GM21390 (cell line): Measurements from ENCODE around the gene KRTAP10-4.
"Not testable (repeated sequence)": the region's sequence is repeated elsewhere in the genome, so short reads cannot be mapped to it uniquely, and the experiment has no call there.

ENCODE experiments used
- ATAC-seq: cut with Tn5 transposase; IDR thresholded peaks from one replicate; pipeline ENCODE4 v1.9.1; 2021; ENCODE audit not compliant: unreplicated experiment

The KRTAP10-4 gene

DNA sequence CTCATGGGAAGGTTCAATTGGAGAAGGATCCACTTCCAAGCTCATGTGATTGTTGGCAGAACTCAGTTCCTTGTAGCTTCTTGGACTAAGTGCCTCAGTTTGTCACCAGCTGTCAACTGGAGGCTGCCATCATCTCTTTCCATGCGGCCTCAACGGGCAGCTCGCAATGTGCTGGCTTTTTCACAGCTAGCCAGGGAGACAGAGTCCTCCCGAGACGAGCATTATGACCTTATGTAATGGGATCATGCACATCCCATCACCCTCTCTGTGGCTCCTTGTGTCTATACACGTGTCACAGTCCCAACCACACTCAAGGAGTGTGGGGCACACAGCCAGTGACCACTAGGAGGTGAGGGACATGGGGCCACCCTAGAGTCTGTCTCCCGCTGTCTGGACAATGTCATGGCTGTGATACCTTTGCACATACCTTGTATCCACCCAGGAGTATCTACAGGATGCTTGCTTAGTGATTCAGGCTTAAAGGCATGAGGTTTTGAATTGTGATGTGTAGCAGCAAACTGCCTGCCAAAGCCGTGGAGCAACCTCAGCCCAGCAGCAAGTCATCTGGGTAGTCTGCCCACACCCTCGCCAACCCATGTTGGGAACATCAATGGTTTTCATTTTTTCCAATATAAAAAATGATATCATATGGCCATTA is 22.7 kb downstream of the KRTAP10-4 start:
- ATAC-seq = no peak

DNA sequence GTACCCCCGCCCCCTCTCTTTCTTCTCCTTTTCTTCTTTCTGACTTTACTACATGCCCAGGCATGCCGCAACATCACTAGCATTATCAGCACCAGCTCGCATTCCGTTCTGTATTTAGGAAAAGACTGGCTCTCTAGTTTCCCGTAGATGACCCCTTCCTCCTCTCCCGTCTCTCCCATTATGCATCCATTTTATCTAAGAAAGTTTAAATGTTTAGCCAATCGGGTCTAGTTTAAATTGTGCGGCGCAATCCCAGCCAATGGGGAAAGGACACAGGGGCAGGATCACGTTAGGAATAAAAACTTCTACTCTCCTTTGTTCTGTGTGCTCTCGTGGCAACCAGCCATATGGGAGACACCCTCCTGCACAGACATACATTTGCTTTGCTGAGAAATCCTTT is 24.5 kb downstream of the KRTAP10-4 start:
- no peak for ATAC-seq

DNA sequence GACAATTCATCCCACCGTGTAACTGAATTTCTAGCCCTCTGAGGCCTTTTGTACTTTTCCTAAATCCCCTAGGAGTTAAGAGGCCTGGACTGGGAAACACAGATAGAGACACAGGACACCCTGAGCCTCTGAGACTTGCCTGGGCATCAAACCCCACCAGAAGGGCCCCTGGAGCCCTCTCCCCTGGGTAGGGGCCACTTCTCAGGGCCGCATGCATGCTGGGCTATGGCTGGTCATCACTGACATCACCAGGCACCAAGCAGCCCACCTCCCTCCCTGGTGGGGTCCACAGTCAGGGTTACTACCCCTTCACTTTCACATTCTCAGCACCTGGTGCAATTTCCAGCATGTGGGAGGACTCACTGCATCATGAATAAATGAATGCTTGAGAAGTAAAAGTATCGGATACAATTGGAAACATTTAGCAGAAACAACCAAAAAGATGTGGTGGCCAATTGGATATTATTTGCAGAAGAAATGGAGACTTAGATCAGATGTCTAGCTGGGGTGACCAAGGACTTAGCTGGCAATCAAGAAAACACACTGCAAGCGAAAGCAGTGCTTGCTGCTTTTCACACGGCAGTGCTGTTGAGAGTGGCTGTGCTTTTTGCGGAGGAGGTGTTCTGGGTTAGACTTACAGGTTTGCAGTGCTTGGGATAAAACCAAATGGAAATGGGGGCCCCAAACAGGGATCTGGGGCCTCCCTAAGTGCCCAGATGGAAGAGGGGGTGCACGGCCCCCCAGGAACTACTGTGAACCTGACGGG is 25.9 kb downstream of the KRTAP10-4 start:
- no peak for ATAC-seq

DNA sequence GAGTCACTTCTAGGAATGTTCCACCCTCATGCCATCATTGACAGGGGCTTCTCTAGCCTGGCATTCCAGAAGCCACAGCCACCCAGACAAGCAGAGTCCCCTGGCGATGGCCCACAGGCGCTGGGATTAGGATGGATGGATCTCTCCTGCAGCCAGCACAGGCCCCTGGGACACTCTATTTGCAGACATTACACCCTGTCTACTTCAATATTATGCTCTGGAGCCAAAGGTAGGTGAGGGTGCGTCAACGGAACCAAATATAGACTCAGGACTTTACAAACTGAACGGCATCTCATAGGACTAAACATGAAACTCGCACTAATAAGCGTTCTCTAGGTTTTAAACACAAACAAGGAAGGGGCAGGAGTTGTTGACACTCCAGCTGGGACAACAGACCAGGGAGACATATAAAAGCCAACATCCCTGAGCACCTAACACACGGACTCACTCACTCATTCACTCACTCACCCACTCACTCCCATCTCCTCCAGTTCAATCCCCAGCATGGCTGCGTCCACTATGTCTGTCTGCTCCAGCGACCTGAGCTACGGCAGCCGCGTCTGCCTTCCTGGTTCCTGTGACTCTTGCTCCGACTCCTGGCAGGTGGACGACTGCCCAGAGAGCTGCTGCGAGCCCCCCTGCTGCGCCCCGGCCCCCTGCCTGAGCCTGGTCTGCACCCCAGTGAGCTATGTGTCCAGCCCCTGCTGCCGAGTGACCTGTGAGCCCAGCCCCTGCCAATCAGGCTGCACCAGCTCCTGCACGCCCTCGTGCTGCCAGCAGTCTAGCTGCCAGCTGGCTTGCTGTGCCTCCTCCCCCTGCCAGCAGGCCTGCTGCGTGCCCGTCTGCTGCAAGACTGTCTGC is 26.8 kb downstream of the KRTAP10-4 start, which contains the start of gene KRTAP10-7:
Gene KRTAP10-7 (plus strand): TSS at position 480 of the 861 bp plus-strand sequence. CDS start 25 bp downstream, at position 505.
- ATAC-seq = not testable (repeated sequence)

DNA sequence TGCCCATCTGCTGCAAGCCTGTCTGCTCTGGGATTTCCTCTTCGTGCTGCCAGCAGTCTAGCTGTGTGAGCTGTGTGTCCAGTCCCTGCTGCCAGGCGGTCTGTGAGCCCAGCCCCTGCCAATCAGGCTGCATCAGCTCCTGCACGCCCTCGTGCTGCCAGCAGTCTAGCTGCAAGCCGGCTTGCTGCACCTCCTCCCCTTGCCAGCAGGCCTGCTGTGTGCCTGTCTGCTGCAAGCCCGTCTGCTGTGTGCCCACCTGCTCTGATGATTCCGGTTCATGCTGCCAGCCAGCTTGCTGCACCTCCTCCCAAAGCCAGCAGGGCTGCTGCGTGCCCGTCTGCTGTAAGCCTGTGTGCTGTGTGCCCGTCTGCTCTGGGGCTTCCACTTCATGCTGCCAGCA is 27.6 kb downstream of the KRTAP10-4 start:
- not testable (repeated sequence) for ATAC-seq

DNA sequence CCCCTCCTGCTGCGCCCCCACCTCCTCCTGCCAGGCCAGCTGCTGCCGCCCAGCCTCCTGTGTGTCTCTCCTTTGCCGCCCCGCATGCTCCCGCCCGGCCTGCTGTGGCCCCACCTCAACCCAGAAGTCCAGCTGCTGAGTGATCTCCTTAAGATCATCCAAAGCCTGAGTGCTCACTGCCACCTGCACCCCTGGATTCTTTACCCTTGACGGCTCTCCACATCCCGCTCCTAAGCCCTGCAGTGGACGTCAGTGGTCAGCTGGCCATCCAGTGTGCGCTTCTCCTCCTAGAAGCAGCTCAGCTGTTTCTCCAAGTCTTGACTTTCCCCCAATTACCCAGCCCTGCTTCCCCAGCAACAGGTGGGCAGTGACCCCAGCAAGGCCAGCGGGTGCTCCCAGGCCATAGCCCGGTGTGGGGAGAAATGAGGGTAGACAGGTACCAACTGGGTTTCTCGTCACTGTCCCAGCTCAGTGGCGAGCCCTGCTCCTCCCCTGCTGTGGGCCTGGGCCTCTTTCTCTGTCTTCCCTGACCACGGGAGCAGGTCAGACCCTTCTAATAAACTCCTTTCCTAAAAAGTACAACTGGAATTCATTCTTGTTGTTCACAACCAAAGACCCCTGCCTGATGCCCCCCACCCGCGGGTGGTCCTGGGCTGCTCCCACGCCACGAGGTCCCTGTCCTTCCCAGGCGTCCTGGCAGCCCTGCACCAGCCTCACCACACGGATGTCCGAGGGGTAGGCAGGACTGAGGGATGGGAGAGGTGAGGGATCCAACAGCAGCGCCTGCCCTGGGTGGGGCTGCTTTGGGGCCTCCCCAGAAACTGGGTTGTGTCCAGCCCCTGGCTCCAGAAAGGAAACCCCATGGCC is 28.3 kb downstream of the KRTAP10-4 start:
- no peak for ATAC-seq

DNA sequence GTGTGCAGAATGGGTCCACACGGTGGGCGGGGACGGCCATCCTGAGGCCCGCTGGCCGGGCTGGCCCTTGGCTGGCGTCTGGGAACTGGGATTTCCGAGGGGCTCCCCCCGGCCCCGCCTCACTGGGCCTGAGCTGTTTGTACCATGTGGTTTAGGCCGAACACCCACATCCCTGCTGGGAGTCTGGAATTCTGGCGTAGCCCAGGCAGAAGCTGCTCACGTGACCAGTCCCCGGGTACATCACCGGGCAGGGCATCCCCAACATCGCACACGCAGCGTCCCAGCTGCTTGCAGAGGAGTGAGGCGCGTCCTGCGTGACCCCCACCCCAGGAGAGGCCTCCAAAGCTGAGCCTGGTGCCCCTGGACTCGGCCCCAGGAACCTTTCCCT is 28.9 kb downstream of the KRTAP10-4 start:
- ATAC-seq = no peak

DNA sequence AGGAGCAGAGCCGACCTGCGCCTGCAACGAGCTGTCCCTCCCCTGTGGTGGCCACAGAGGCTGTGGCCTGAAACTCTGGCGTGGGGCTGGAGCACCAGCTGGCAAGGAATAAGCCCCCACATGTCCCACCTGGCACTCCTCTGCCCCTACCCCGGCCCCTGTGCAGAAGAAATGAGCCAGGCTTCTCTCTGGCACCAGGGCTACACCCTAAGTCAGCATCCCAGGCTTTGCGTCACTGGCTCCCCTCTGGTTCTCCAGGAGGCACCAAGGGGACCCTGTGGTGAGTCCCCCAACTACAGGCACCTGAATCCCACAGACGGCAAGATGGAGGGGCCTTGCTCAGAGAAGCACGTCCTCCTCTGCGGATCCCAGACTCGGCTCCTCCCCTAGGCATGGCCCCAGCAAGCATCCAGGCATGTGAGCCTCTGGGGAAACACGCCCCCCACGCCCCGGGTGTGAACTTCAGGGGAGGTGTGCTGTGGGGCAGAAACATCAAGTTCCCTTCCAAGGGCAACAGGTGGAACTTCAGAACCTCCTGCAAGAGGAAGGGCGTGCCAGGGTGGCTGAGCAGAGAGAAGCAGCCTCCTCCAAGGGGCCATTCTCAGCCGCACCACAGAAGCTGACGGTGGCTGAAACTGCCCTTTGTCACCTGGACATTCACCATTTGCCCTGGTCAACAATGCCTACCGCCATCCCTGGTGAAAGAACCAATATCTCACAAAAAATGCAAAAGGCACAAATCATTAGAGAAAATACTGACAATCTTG is 29.8 kb downstream of the KRTAP10-4 start:
- ATAC-seq = no peak

DNA sequence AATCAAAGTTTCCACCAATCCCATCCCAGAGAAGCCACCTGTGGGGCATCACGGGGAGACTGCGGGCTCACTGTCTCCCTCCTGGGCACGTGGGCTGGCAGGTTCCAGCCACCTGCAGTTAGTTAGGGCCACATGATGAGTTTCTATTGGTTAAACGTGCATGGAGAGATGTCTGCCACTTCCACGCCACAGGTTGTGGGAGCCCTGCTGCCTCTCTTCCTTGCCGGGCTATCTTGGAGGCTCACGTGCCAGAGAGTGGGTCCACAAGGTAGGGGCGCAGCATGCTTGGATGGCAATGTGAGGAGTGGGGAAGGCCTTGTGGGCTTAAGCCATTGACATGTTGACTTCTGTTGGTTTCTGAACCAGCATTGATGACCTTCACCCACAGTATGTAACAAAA is 30.4 kb downstream of the KRTAP10-4 start:
- no peak for ATAC-seq

DNA sequence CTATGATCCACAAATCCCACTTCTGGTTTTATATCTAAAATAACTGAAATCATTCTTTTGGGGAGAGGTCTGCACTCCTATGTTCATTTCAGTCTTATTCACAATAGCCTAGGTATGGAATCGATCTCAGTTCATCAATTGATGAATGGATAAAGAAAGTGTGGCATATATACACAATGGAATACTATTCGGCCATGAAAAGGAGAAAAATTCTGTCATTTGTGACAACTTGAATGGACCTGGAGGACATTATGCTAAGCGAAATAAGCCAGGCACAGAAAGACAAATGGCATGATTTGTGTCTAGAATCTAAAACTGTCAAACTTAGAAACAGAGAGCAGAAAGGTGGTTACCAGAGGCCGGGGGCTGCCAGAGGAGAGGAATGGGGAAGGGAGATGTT is 33.0 kb downstream of the KRTAP10-4 start:
- ATAC-seq = no peak

DNA sequence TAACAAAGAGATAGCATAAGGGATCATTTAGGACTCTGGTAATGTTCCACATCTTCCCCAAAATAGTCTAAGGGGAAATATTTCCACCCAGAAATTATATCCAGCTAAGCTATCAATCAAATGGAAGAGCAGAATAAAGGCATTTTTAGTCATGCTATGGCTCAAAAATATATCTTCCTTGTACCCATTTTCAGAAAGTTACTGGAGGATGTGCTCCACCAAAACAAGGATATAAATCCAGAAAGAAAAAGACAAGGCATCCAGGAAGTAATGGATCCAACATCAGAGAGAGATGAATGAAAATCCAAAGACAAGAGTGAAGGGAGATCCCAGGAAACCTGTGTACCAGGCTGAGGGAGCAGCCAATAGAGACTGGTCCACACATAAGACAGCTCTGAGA is 35.7 kb downstream of the KRTAP10-4 start:
- no peak for ATAC-seq

DNA sequence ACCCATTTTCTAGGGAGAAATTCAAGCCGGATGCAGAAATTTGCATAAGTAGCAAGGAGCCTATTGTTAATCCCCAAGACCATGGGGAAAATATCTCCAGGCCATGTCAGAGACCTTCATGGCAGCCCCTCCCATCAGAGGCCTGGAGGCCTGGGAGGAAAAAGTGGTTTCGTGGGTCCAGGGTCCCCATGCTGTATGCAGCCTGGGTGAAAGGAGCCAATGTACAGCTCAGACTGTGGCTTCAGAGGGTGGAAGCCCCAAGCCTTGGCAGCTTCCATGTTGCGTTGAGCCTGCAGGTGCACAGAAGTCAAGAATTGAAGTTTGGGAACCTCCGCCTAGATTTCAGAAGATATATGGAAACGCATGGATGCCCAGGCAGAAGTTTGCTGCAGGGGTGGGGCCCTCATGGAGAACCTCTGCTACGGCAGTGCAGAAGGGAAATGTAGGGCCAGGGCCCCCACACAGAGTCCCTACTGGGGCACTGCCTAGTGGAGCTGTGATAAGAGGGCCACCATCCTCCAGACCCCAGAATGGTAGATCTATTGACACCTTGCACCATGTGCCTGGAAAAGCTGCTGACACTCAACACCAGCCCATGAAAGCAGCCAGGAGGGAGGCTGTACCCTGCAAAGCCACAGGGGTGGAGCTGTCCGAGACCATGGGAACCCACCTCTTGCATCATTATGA is 36.8 kb downstream of the KRTAP10-4 start:
- ATAC-seq = not testable (repeated sequence)

DNA sequence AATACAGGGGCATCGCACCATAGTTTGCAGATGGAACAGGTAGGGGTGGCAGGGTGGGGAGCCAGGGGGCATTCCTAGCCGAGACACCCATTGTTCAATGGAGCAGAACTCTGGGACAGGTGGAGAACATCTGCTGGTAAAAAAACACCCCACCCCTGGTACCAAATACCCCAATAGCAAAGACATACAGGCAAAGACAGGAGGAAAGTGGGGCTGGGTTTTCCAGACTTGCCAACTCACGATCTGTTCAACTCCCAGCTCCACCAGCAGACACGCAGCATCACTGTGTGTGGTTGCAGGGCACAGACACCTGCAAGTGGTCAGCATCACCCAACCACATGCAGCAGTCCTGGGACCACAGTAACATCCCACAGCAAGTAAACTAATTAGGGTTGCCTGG is 38.0 kb downstream of the KRTAP10-4 start:
- no peak for ATAC-seq

DNA sequence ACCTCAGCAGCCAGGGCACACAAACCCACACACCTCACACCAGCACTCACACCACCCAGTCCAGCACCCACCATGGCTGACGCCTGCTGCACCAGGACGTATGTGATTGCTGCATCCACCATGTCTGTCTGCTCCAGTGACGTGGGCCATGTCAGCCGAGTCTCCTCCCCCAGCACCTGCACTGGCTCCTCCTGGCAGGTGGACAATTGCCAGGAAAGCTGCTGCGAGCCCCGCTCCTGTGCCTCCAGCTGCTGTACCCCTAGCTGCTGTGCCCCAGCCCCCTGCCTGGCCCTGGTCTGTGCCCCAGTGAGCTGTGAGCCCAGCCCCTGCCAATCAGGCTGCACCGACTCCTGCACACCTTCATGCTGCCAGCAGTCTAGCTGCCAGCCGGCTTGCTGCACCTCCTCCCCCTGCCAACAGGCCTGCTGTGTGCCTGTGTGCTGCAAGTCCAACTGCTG is 38.5 kb downstream of the KRTAP10-4 start, which contains the start of gene KRTAP10-8:
Gene KRTAP10-8 (plus strand): TSS at position 51 of the 458 bp plus-strand sequence. CDS start 22 bp downstream, at position 73.
- no peak for ATAC-seq

DNA sequence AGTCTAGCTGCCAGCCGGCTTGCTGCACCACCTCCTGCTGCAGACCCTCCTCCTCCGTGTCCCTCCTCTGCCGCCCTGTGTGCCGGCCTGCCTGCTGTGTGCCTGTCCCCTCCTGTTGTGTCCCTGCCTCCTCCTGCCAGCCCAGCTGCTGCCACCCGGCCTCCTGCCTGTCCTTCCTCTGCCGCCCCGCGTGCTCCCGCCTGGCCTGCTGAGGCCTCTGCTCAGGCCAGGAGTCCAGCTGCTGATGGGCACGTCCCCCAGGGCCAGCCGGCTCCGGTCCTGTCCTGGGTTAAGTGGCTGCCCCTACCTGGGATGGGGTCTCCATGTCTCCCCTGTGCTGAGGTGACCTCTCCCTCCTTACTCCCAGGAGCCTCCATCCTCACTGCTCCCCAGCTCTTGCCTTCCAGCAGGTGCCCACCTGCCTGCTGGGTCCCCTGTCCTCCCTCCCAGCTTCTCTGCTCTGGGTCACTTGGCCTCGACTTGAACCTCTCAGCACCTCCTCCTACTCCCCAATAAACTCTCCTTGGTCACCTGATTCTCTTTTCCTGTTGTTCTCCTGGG is 39.2 kb downstream of the KRTAP10-4 start:
- no peak for ATAC-seq

DNA sequence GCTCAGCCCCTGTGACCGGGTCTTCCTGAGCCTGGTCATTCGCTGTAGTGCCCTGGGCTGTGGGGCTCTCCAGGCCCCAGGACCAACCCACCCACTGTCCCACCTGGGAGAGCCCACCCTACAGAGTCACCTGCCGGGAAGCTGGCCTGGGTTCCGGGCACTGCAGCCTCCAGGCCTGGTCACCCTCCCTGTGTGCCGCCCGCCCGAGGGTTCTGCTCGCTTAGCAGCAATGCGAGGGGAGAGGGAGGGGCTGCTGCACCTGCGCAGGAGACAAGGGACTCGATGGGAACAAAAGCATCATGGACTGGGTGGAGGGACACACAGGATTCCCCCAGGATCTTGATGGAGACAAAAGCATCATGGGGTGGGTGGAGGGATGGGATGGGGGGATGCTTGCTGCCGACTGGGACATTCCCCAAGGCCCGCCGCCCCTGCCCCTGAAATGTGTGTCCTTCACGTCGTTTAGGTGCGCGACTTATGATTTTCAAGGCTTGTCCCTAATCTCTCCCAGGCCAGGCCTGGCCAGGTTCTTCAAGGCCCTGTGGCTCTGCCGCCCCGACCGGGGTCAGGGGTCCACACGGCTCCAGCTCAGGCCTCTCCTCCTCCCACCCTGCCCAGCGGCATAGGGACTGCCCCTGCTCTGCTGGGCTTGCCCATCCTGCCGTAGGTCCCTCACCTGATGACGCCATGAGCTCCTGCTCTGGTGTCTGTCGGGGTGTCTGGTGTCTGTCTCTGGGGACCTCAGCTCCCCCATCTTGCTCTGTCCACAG is 40.0 kb downstream of the KRTAP10-4 start:
- ATAC-seq = no peak

DNA sequence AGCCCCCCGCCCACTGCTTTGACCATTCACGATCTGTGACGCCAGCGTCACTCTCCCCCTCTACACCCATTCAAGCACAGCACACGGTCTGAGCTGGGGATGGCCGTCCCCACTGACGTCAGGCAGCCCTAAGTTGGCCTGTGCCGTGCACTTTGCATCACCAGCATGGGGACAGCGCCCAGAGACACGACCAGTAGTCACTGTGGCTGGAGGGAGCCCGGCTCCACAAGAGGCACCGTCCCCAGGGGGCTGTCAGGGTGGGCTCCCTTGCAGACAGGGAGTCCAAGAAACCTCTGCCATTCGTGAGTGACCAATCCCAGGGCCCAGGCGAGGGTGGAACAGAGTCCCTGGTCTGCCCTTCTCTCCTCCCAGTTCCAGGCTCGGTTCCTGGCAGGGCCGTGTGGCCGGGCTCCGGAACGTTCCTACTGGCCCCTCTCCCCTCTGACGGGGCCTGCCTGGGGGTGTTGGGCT is 40.7 kb downstream of the KRTAP10-4 start:
- no peak for ATAC-seq

DNA sequence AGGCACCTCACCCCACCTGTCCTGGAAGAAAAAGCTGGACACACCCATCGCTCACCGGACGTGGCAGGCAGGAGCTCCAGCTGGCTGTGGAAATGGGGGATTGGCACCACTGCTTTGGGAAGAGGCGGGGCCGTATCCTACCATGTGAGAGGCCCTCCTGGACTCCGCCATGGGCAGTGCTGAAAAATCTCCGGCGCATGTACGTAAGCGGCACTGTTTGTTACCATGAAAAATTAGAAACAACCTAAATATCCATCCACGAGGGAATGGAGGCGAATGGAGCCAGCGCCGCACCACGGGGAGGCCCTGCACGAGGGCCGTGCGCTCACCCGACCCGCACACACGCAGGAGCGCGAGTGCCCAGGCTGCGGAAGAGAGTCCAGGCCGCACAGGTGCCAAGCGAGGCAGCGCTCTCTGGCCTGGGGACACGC is 41.4 kb downstream of the KRTAP10-4 start:
- no peak for ATAC-seq
